ENCODE measurements around the gene TRAPPC12. TPM values are rescaled to one million over a fixed set of nuclear protein-coding genes. Genes with fewer than 3 reads are reported as not detected.

TRAPPC12 gene
- total RNA-seq, 1 donor from 2014 or later = 133 TPM

DNA sequence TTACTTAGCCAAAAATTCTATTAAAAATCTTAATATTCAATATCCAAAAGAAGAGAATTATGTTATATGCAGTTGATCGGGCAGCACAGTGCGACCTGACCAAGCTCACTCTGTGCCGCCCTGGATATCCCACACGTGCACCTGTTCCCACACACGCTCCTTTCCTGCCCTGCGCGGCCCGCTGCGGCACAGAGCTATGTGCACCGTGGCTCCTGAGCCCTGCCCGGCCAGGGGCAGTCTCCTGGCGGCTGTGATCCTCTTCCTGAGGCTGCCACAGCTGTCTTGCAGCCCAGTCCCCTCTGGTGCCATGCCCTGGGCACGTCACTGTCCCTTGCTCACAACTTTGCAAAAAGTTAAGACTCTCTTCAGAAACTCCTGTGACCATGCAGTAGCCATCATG is 29.3 kb downstream of the TRAPPC12 start:
- no peak for DNase-seq (ENCODE audit: low spot score)

DNA sequence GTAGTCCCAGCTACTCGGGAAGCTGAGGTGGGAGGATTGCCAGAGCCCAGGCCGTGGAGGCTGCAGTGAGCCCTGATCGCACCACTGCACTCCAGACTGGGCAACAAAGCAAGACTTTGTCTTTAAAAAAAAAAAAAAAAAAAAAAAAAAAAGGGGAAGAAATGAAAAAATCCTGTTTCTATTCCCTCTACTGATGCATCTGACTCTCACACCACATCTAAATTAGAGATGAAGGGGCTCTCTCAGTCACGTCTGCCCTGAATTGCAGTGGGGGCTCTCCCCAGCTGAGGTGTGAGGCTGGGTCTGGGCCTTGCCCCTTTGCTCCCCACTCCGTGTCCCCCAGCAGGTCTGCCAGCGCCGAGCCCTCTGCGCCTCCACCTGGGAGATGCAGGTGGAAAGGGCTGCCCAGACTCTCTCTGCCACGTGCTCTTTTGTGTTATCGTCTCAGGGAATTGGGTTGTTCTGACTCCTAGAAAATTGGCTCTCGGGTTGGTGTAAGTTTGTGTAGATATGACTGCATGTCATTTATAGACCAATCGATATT is 30.2 kb downstream of the TRAPPC12 start:
- no peak for DNase-seq (ENCODE audit: low spot score)

GRCh38 chr2:3411103-3411502 is 31.6 kb downstream of the TRAPPC12 start:
- DNase-seq (ENCODE audit: low spot score) = no peak

GRCh38 chr2:3413697-3414096 is 34.2 kb downstream of the TRAPPC12 start:
- no peak for DNase-seq (ENCODE audit: low spot score)

GRCh38 chr2:3414133-3414860 is 34.8 kb downstream of the TRAPPC12 start:
- no peak for DNase-seq (ENCODE audit: low spot score)

- DNase-seq (ENCODE audit: low spot score) = no peak
Observed at GRCh38 chr2:3418766-3419404, 39.4 kb downstream of the TRAPPC12 start.

DNA sequence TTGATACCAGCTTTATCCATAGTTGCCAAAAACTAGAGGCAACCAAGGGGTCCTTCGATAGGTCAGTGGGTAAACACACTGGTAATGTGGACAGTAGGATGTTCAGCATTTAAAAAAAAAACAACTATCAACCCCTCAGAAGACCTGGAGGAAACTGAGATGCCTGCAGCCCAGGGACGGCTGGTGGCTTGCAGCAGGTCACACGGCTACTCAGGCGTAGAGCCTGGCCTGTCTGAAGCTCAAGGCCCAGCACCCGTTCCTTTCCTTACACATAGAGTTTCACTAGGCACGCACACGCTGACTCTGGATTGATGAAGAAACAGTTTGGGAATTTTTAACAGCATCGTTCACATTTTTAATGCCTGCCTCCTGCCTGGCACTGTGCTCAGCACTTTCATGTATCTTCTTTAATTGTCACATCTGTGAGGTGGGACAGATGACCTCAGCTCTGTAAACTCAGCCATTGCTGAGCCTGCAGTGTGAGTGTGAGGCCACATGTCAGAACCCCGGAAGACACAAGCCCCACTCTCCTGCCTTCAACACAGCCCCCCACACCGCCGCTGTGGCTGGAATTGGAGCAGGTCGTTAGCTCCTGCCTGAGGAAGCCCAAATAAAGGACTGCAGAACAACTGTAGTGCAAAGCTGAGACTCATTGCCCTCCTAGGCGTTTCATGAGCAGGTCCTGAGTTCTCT is 40.7 kb downstream of the TRAPPC12 start:
- no peak for DNase-seq (ENCODE audit: low spot score)

DNA sequence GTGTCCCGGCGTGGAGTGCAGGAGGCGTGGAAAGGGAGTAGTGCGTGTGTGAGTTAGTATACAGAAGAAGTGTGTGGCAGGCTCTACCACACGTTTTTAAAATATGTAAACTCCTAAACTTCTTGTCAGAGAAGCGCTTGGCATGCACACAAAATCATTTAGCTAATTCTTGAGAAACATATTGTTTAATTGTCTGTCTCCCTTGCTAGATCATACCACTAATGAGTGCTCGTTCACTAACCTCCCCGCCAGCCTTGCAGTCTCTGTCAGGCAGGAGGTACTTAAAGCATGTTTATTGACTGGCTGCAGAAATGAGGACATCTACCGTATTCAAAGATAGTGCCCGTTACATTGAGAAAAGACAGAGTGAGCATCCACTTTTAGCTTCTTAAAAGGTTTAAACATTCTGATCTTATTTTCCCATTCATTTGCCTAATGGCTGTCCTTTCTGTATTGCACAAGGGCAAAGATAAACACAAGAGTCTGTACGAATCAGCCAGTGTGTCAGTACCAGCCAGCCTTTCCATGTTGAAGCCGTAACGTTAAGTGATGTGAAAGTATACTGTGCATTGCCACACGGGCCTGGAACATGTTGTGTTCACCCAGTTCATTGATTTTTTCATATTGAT is 41.4 kb downstream of the TRAPPC12 start:
- DNase-seq (ENCODE audit: low spot score) = no peak

- DNase-seq (ENCODE audit: low spot score) = no peak
Observed at GRCh38 chr2:3421580-3421979, 42.1 kb downstream of the TRAPPC12 start.

DNA sequence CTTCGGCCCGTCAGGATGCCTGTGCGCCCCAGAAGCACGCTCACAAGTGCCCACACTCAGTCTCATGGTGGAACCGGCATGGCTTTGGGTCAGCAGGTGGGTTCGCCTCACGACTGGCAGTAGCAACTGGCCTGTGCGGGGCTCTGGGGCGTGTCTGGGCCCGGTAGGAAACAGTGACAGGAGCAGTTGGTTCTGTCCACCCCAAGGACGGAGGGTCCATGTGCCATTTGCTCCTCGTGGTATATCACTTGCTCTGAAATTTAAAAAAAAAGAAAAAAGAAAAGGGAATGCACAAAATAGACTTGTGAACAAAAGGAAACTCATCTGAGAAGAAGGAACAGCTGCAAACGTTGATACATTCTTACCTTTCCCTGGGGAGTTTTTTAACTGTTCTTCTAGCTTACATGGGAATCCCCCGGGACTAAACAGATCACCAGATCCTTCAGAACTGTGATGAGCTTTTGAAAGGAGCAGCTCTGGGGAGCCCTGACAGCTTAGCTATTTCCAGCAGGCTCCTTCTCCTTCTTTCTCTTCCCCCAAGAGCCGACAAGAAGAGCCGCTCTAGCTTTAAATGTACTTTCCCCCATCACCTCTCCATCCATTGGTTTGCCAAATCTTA is 42.8 kb downstream of the TRAPPC12 start:
- DNase-seq (ENCODE audit: low spot score) = no peak

- peak; percentile 15 for DNase-seq (ENCODE audit: low spot score)
Observed at GRCh38 chr2:3423492-3424170, 44.1 kb downstream of the TRAPPC12 start.

DNA sequence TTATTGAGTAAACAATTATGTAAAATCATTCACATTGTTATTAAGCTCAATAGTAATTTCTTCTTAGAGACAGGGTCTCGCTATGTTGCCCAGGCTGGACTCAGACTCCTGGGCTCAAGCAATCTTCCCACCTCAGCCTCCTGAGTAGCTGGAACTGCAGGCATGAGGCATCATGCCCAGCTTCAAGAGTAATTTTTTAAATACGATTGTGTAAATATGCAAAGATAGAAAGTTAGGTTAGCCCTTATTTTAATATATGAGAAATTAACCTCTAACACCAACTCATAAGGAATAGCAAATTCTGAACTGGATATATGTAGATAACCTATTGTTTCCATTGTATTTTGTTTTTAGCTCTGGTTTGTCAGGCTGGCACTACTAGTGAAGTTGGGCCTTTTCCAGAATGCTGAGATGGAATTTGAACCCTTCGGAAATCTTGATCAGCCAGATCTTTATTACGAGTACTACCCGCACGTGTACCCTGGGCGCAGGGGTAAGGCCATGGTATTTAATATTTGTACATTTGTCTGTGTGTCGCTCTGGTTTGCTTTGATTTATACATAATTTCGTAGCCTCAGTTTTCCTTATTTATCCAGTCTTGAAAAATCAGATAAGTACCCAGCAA is 44.8 kb downstream of the TRAPPC12 start:
- DNase-seq (ENCODE audit: low spot score) = no peak

DNA sequence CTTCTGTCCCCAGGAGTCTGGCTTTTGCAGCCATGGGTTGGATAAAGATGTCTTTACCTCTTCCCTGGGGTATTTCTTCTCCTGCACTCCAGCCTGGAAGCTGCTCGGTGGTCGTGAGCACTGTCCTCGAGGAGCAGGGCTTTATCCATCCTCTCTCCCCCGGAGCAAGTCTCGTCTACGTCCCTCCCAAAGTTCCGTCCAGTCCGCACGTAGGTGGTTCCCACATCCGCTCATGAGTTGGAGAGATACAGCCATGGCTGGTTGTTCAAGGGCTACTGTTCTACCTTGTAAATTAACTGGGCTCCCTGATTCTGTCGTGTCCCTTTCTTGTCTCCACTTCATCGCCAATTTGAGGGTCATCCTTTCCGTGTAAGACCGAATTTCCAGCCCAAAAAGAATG is 47.1 kb downstream of the TRAPPC12 start:
- DNase-seq (ENCODE audit: low spot score) = no peak

DNA sequence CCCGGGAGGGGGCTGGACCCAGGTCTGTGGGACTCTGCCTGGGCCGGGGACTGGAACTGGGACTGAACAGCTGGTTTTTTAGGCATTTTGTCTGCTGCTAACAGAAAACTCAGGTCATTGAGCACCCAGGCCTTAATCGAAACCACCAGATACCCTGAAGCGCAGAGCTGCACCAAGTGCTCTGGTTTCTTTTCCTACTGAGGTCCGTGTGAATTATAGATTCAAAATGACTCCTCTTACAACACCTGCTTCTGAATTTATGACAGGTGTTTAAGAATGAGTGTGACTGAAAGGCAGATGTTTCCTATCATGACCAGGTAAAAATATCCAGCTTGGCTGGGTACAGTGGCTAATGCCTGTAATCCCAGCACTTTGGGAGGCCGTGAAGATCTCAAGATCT is 47.8 kb downstream of the TRAPPC12 start:
- no peak for DNase-seq (ENCODE audit: low spot score)

DNA sequence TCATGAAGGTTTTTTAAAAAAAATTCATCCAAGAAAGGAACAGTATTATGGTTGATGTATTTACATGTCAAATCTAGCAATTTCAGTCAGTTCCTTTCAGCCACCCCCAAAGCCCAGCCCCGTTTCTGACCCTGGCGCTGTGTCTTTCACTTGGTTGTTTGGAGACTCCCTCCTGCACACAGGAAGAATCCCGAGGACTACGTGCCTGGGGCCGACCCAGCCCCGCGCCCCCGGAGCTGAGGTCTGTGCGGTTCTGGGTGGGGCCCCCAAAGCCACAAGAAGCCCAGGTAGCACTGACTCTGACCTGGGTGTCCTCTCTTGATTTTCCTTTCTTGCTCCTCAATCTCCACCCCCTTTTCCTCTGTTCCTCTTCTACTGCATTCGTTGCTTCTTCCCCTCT is 49.1 kb downstream of the TRAPPC12 start:
- DNase-seq (ENCODE audit: low spot score) = no peak

- no peak for DNase-seq (ENCODE audit: low spot score)
Observed at GRCh38 chr2:3429066-3429610, 49.6 kb downstream of the TRAPPC12 start.

DNA sequence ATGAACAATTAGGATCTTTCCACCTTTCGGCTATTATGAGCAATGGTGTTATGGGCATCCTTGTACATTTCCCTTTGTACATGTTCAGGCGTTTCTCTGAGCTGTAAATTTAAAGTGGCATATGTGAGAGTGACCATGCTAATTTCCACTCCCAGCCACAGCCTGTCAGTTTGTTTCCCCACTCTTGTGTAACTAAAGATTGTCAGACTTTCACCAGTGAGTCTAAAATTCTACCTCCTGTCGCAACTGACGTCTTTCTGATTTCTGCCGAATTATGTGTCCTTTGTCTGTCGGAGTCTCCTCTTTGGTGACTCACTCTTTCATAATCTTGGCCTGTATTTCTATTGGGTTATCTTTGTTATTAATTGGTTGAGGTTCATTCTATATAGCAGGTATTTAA is 50.7 kb downstream of the TRAPPC12 start:
- no peak for DNase-seq (ENCODE audit: low spot score)

DNA sequence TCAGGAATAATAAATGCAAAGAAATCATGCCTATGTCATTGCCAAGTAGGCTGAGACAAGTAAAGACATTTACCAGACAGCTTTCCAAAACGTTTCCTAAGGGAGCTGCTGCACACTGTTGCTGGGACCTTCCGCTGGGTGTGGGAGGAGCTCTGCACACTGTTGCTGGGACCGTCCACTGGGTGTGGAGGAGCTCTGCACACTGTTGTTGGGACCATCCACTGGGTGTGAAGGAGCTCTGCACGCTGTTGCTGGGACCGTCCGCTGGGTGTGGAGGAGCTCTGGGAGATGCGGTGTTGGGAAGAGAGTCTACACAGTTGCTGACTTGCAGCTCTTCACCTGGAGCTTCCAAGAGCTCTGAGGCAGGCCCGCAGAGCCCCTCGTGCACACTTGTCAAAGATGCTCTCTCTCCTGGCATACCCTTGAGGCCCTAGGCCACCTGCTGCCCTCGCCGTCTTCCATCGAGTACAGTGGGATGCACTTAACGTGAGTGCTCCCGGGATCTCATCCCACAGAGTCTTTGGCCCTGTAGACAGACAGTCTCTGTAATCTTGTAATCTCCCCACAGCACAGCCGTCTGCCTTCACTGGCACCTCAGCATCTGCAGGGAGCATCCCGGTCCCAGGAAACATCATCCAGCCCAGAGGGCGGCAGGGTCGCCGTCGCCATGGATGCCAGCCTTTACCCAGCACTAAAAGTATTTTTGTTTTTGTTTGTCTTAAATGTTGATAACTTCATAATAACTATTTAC is 51.4 kb downstream of the TRAPPC12 start:
- DNase-seq (ENCODE audit: low spot score) = no peak

- DNase-seq (ENCODE audit: low spot score) = no peak
Observed at GRCh38 chr2:3432067-3432466, 52.6 kb downstream of the TRAPPC12 start.
